NT2/D1 (cell line): Measurements from ENCODE around the gene SPINK14.

ENCODE experiments used
- SUZ12 ChIP-seq: IDR thresholded peaks from 2 replicates; pipeline ENCODE4 v1.6.1; 2011; ENCODE audit not compliant: insufficient read length, insufficient read depth; ENCODE audit errors: extremely low read depth
- YY1 ChIP-seq: IDR thresholded peaks from 2 replicates; pipeline ENCODE4 v1.6.1; 2011; ENCODE audit not compliant: insufficient read length, insufficient read depth
- ZNF274 ChIP-seq: IDR thresholded peaks from 2 replicates; pipeline ENCODE4 v1.6.1; 2011; ENCODE audit warnings: mild to moderate bottlenecking, low read depth, low read length

DNA sequence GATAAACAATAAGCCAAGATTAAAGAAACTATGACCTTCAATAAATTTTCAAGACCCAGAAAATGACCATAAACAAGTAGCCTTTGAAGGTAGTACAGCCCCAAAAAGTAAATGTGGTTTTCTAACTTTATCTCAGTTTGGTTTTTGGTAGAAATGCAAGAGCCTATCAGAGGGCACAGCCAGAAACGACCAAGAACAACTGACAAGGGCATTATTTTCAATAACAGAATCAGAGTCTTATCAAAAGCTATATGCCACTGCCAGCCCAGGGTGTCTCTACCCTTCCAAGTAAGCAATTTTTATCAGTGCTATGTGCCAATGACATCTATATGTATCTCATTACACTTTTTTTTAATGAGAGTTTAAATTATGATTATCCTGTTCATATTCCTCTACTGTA, 22.7 kb downstream of the SPINK14 start:
- no peak for TF ChIP-seq ZNF274
- TF ChIP-seq YY1 = no peak
- no peak for TF ChIP-seq SUZ12
